ENCODE data around the gene ANKS1B.
"Not testable (repeated sequence)": the region's sequence is repeated elsewhere in the genome, so short reads cannot be mapped to it uniquely, and the experiment has no call there.

Gene ANKS1B

GRCh38 chr12:98755855-98756254 is 1228.9 kb downstream of the ANKS1B start:
- 79 to 90% methylated on average over 2 to 3 of the region's 5 CpGs for whole genome bisulfite sequencing, 2 experiments (ENCODE audit: insufficient coverage in 2 of 2)
- H3K4me3 ChIP-seq (ENCODE audit: extremely low read depth, insufficient read depth, low read length, poor library complexity, severe bottlenecking); H3K9me3 ChIP-seq (ENCODE audit: control insufficient read depth, low read length); H3K4me1 ChIP-seq (ENCODE audit: control insufficient read depth, insufficient read depth, low read length, poor library complexity, severe bottlenecking); H3K36me3 ChIP-seq (ENCODE audit: control insufficient read depth, insufficient read depth, low read length); H3K27ac ChIP-seq (ENCODE audit: low read depth, low read length, severe bottlenecking): not testable (repeated sequence)

- Histone ChIP-seq H3K36me3 (ENCODE audit: control insufficient read depth, insufficient read depth, low read length) (no peaks in the 10 kb centered on the region), H3K9me3 (ENCODE audit: control insufficient read depth, low read length) (no peaks in the 10 kb centered on the region), H3K4me1 (ENCODE audit: control insufficient read depth, insufficient read depth, low read length, poor library complexity, severe bottlenecking) (peaks cover 4% of the 10 kb centered on the region), H3K27ac (ENCODE audit: low read depth, low read length, severe bottlenecking) (no peak overlapping the region), H3K4me3 (ENCODE audit: extremely low read depth, insufficient read depth, low read length, poor library complexity, severe bottlenecking) (no peak overlapping the region)
- WGBS, 2 experiments (ENCODE audit: insufficient coverage in 2 of 2): 70 to 86% methylated on average over 5 of the region's 5 CpGs
Measured at GRCh38 chr12:98754095-98754494, 1230.6 kb downstream of the ANKS1B start.

GRCh38 chr12:98752726-98753125 is 1232.0 kb downstream of the ANKS1B start:
- Histone ChIP-seq H3K36me3 (ENCODE audit: control insufficient read depth, insufficient read depth, low read length) (no peaks in the 10 kb centered on the region), H3K9me3 (ENCODE audit: control insufficient read depth, low read length) (no peaks in the 10 kb centered on the region), H3K27ac (ENCODE audit: low read depth, low read length, severe bottlenecking) (no peak overlapping the region), H3K4me3 (ENCODE audit: extremely low read depth, insufficient read depth, low read length, poor library complexity, severe bottlenecking) (no peak overlapping the region), H3K4me1 (ENCODE audit: control insufficient read depth, insufficient read depth, low read length, poor library complexity, severe bottlenecking) (peaks cover 4% of the 10 kb centered on the region)
- 84 to 90% methylated on average over 3 to 4 of the region's 5 CpGs for WGBS, 2 experiments (ENCODE audit: insufficient coverage in 2 of 2)

GRCh38 chr12:98751580-98752115 is 1233.1 kb downstream of the ANKS1B start:
- Histone ChIP-seq H3K4me1 (ENCODE audit: control insufficient read depth, insufficient read depth, low read length, poor library complexity, severe bottlenecking) (peaks cover 4% of the 10 kb centered on the region), H3K27ac (ENCODE audit: low read depth, low read length, severe bottlenecking) (no peak overlapping the region), H3K9me3 (ENCODE audit: control insufficient read depth, low read length) (no peaks in the 10 kb centered on the region), H3K36me3 (ENCODE audit: control insufficient read depth, insufficient read depth, low read length) (no peaks in the 10 kb centered on the region), H3K4me3 (ENCODE audit: extremely low read depth, insufficient read depth, low read length, poor library complexity, severe bottlenecking) (no peak overlapping the region)
- WGBS, 2 experiments (ENCODE audit: insufficient coverage in 2 of 2): 77 to 91% methylated on average over 3 to 4 of the region's 4 CpGs

GRCh38 chr12:98750511-98750910 is 1234.2 kb downstream of the ANKS1B start:
- no peaks in the 10 kb centered on the region for H3K36me3 ChIP-seq (ENCODE audit: control insufficient read depth, insufficient read depth, low read length)
- no peak overlapping the region for H3K27ac ChIP-seq (ENCODE audit: low read depth, low read length, severe bottlenecking)
- no peaks in the 10 kb centered on the region for H3K9me3 ChIP-seq (ENCODE audit: control insufficient read depth, low read length)
- no peak overlapping the region for H3K4me3 ChIP-seq (ENCODE audit: extremely low read depth, insufficient read depth, low read length, poor library complexity, severe bottlenecking)
- 68 to 76% methylated on average over 7 to 8 of the region's 9 CpGs for WGBS, 2 experiments (ENCODE audit: insufficient coverage in 2 of 2)
- H3K4me1 ChIP-seq (ENCODE audit: control insufficient read depth, insufficient read depth, low read length, poor library complexity, severe bottlenecking): peaks cover 4% of the 10 kb centered on the region

GRCh38 chr12:98748463-98748862 is 1236.3 kb downstream of the ANKS1B start:
- no peak overlapping the region for H3K27ac ChIP-seq (ENCODE audit: low read depth, low read length, severe bottlenecking)
- H3K4me3 ChIP-seq (ENCODE audit: extremely low read depth, insufficient read depth, low read length, poor library complexity, severe bottlenecking): no peak overlapping the region
- H3K36me3 ChIP-seq (ENCODE audit: control insufficient read depth, insufficient read depth, low read length): no peaks in the 10 kb centered on the region
- 69 to 93% methylated on average over 2 of the region's 3 CpGs for WGBS, 2 experiments (ENCODE audit: insufficient coverage in 2 of 2)
- H3K4me1 ChIP-seq (ENCODE audit: control insufficient read depth, insufficient read depth, low read length, poor library complexity, severe bottlenecking): peaks cover 2% of the 10 kb centered on the region
- no peaks in the 10 kb centered on the region for H3K9me3 ChIP-seq (ENCODE audit: control insufficient read depth, low read length)

- no peaks in the 10 kb centered on the region for H3K9me3 ChIP-seq (ENCODE audit: control insufficient read depth, low read length)
- H3K4me3 ChIP-seq (ENCODE audit: extremely low read depth, insufficient read depth, low read length, poor library complexity, severe bottlenecking): peak overlapping the region; percentile 24
- peaks cover 3% of the 10 kb centered on the region for H3K4me1 ChIP-seq (ENCODE audit: control insufficient read depth, insufficient read depth, low read length, poor library complexity, severe bottlenecking)
- no peaks in the 10 kb centered on the region for H3K36me3 ChIP-seq (ENCODE audit: control insufficient read depth, insufficient read depth, low read length)
- no peak overlapping the region for H3K27ac ChIP-seq (ENCODE audit: low read depth, low read length, severe bottlenecking)
- WGBS, 2 experiments (ENCODE audit: insufficient coverage in 2 of 2): 50 to 63% methylated on average over 50 to 54 of the region's 54 CpGs
Measured at GRCh38 chr12:98745578-98746391, 1239.0 kb downstream of the ANKS1B start.

GRCh38 chr12:98744680-98745079 is 1240.1 kb downstream of the ANKS1B start:
- Histone ChIP-seq H3K36me3 (ENCODE audit: control insufficient read depth, insufficient read depth, low read length) (no peaks in the 10 kb centered on the region), H3K27ac (ENCODE audit: low read depth, low read length, severe bottlenecking) (no peak overlapping the region), H3K9me3 (ENCODE audit: control insufficient read depth, low read length) (no peaks in the 10 kb centered on the region), H3K4me3 (ENCODE audit: extremely low read depth, insufficient read depth, low read length, poor library complexity, severe bottlenecking) (no peak overlapping the region), H3K4me1 (ENCODE audit: control insufficient read depth, insufficient read depth, low read length, poor library complexity, severe bottlenecking) (peaks cover 3% of the 10 kb centered on the region)
- WGBS, 2 experiments (ENCODE audit: insufficient coverage in 2 of 2): no CpG with 5 or more reads among the region's 3 CpGs

- H3K9me3 ChIP-seq (ENCODE audit: control insufficient read depth, low read length): no peaks in the 10 kb centered on the region
- 20% methylated on average over 1 of the region's 4 CpGs; no CpG with 5 or more reads in 1 of the 2 experiments for WGBS, 2 experiments (ENCODE audit: insufficient coverage in 2 of 2)
- H3K4me3 ChIP-seq (ENCODE audit: extremely low read depth, insufficient read depth, low read length, poor library complexity, severe bottlenecking): no peak overlapping the region
- no peak overlapping the region for H3K27ac ChIP-seq (ENCODE audit: low read depth, low read length, severe bottlenecking)
- no peaks in the 10 kb centered on the region for H3K36me3 ChIP-seq (ENCODE audit: control insufficient read depth, insufficient read depth, low read length)
- peaks cover 3% of the 10 kb centered on the region for H3K4me1 ChIP-seq (ENCODE audit: control insufficient read depth, insufficient read depth, low read length, poor library complexity, severe bottlenecking)
Measured at GRCh38 chr12:98743362-98743953, 1241.3 kb downstream of the ANKS1B start.

GRCh38 chr12:98741556-98742265 is 1243.0 kb downstream of the ANKS1B start:
- Histone ChIP-seq H3K27ac (ENCODE audit: low read depth, low read length, severe bottlenecking) (no peak overlapping the region), H3K36me3 (ENCODE audit: control insufficient read depth, insufficient read depth, low read length) (no peaks in the 10 kb centered on the region), H3K4me3 (ENCODE audit: extremely low read depth, insufficient read depth, low read length, poor library complexity, severe bottlenecking) (no peak overlapping the region), H3K4me1 (ENCODE audit: control insufficient read depth, insufficient read depth, low read length, poor library complexity, severe bottlenecking) (peaks cover 3% of the 10 kb centered on the region), H3K9me3 (ENCODE audit: control insufficient read depth, low read length) (no peaks in the 10 kb centered on the region)
- 38 to 43% methylated on average over 6 to 11 of the region's 12 CpGs for WGBS, 2 experiments (ENCODE audit: insufficient coverage in 2 of 2)

Data from mesodermal cell (in vitro differentiated cells).